ENCODE results near the gene CD58.

Gene CD58

GRCh38 chr1:116537898-116538297 is 32.9 kb downstream of the CD58 start:
- Histone ChIP-seq H3K27ac (no peak overlapping the region), H3K9me3 (ENCODE audit: severe bottlenecking) (peaks cover 2% of the 10 kb centered on the region), H3K36me3 (0 out of 2 replicates have a peak, but pooled peaks cover 4% of the 10 kb centered on the region), H3K27me3 (ENCODE audit: insufficient read depth, low read depth, severe bottlenecking) (no peaks in the 10 kb centered on the region), H3K4me3 (ENCODE audit: low read depth, low read length) (no peak overlapping the region)
- no peak for DNase-seq
- TF ChIP-seq CTCF (IDR thresholded peaks at IDR 0.05; ENCODE audit: low read depth, low read length): no peak

- no peak overlapping the region for H3K4me3 ChIP-seq (ENCODE audit: low read depth, low read length)
- no peaks in the 10 kb centered on the region for H3K27me3 ChIP-seq (ENCODE audit: insufficient read depth, low read depth, severe bottlenecking)
- DNase-seq: no peak
- 0 out of 2 replicates have a peak, but pooled peaks cover 4% of the 10 kb centered on the region for H3K36me3 ChIP-seq
- H3K27ac ChIP-seq: no peak overlapping the region
- no peak for TF ChIP-seq CTCF (IDR thresholded peaks at IDR 0.05; ENCODE audit: low read depth, low read length)
- peaks cover 2% of the 10 kb centered on the region for H3K9me3 ChIP-seq (ENCODE audit: severe bottlenecking)
Measured at GRCh38 chr1:116537040-116537831, 33.6 kb downstream of the CD58 start.

- Histone ChIP-seq H3K4me3 (ENCODE audit: low read depth, low read length) (no peak overlapping the region), H3K27ac (no peak overlapping the region), H3K27me3 (ENCODE audit: insufficient read depth, low read depth, severe bottlenecking) (no peaks in the 10 kb centered on the region), H3K9me3 (ENCODE audit: severe bottlenecking) (peaks cover 2% of the 10 kb centered on the region), H3K36me3 (0 out of 2 replicates have a peak, but pooled peaks cover 4% of the 10 kb centered on the region)
- TF ChIP-seq CTCF (IDR thresholded peaks at IDR 0.05; ENCODE audit: low read depth, low read length): no peak
- DNase-seq: no peak
Measured at GRCh38 chr1:116534014-116534739, 36.6 kb downstream of the CD58 start.

- no peak for DNase-seq
- no peaks in the 10 kb centered on the region for H3K27me3 ChIP-seq (ENCODE audit: insufficient read depth, low read depth, severe bottlenecking)
- 0 out of 2 replicates have a peak, but pooled peaks cover 4% of the 10 kb centered on the region for H3K36me3 ChIP-seq
- no peak overlapping the region for H3K4me3 ChIP-seq (ENCODE audit: low read depth, low read length)
- TF ChIP-seq CTCF (IDR thresholded peaks at IDR 0.05; ENCODE audit: low read depth, low read length): no peak
- H3K9me3 ChIP-seq (ENCODE audit: severe bottlenecking): peaks cover 2% of the 10 kb centered on the region
- H3K27ac ChIP-seq: no peak overlapping the region
Measured at GRCh38 chr1:116533429-116533820, 37.4 kb downstream of the CD58 start.

- peaks cover 2% of the 10 kb centered on the region for H3K9me3 ChIP-seq (ENCODE audit: severe bottlenecking)
- H3K27ac ChIP-seq: no peak overlapping the region
- H3K27me3 ChIP-seq (ENCODE audit: insufficient read depth, low read depth, severe bottlenecking): no peaks in the 10 kb centered on the region
- 0 out of 2 replicates have a peak, but pooled peaks cover 4% of the 10 kb centered on the region for H3K36me3 ChIP-seq
- DNase-seq: no peak
- H3K4me3 ChIP-seq (ENCODE audit: low read depth, low read length): no peak overlapping the region
- TF ChIP-seq CTCF (IDR thresholded peaks at IDR 0.05; ENCODE audit: low read depth, low read length): no peak
Measured at GRCh38 chr1:116532671-116533428, 38.0 kb downstream of the CD58 start.
